ENCODE data around the gene PLEKHH2. TPM values are rescaled to one million over a fixed set of nuclear protein-coding genes. Genes with fewer than 3 reads are reported as not detected.

Gene PLEKHH2
- total RNA-seq, 1 experiment from 2014 or later, result 3.1 TPM

- H3K36me3 Mint-ChIP-seq (ENCODE audit: insufficient read depth in 1 of 3, low read depth in 3 of 3), result peaks cover 0 to under 1% (median 0%) of the 10 kb centered on the region in 3 experiments; a peak in 1 of 7 replicates
- Histone ChIP-seq H3K4me2 (ENCODE audit: insufficient read depth, insufficient read length, low read length) (no peak overlapping the region), H2BK15ac (ENCODE audit: low read depth, low read length) (no peak overlapping the region)
Measured at GRCh38 chr2:43738257-43738656, 101.2 kb downstream of the PLEKHH2 start.

More at GRCh38 chr2:43738257-43738656, 101.2 kb downstream of the PLEKHH2 start:
- no peaks in the 10 kb centered on the region for H3K79me1 ChIP-seq (ENCODE audit: insufficient read depth, low read depth, low read length, poor library complexity, severe bottlenecking)
- Mint-ChIP-seq H3K27ac (no peak overlapping the region), H3K4me3 (no peak overlapping the region), H3K27me3 (ENCODE audit: low read depth) (no peaks in the 10 kb centered on the region), H3K9me3 (no peaks in the 10 kb centered on the region), H3K4me1 (0 out of 4 replicates have a peak, but pooled peaks cover 0 to 3% of the 10 kb centered on the region in 2 experiments)
- no peaks in the 10 kb centered on the region for H3K27me3 ChIP-seq (ENCODE audit: insufficient read depth, low read length)
- no peak overlapping the region for H3K4ac ChIP-seq (ENCODE audit: low read depth, low read length)
- DNase-seq, result no peak
- H3K23ac ChIP-seq (ENCODE audit: insufficient read length, low read depth, low read length), result no peak overlapping the region
- no peak overlapping the region for H3T11ph ChIP-seq (ENCODE audit: low read length)
- H3K4me1 ChIP-seq (ENCODE audit: insufficient read depth, low read length), result no peaks in the 10 kb centered on the region
- no peak overlapping the region for H2BK12ac ChIP-seq (ENCODE audit: insufficient read length, low read depth, low read length)
- no peaks in the 10 kb centered on the region for H3K23me2 ChIP-seq (ENCODE audit: insufficient read length, low read depth, low read length, poor library complexity, severe bottlenecking)
- no peak overlapping the region for H3K14ac ChIP-seq (ENCODE audit: insufficient read depth, low read length)
- no peak overlapping the region for H2BK20ac ChIP-seq (ENCODE audit: low read depth, low read length, poor library complexity, severe bottlenecking)
- H2AFZ ChIP-seq (ENCODE audit: low read length), result no peak overlapping the region
- H2BK120ac ChIP-seq (ENCODE audit: low read depth, low read length, poor library complexity, severe bottlenecking), result no peak overlapping the region
- H3K27ac ChIP-seq (ENCODE audit: insufficient read length, low read depth, low read length), result no peak overlapping the region
- no peaks in the 10 kb centered on the region for H3K79me2 ChIP-seq (ENCODE audit: insufficient read depth, low read length)
- no peaks in the 10 kb centered on the region for H3K9me3 ChIP-seq (ENCODE audit: control insufficient read depth, low read depth, low read length)
- no peak overlapping the region for H4K8ac ChIP-seq (replicated peaks; ENCODE audit: insufficient read length, low read depth, low read length)
- no peak for TF ChIP-seq CTCF (conservative IDR thresholded peaks at IDR 0.05)
- H3K18ac ChIP-seq (ENCODE audit: insufficient read length, low read depth, low read length), result no peak overlapping the region
- H3K56ac ChIP-seq (ENCODE audit: insufficient read length, low read depth, low read length), result no peak overlapping the region
- no peak overlapping the region for H2AK5ac ChIP-seq (ENCODE audit: insufficient read length, low read length)
- no CpG with 5 or more reads among the region's 2 CpGs for WGBS (ENCODE audit: extremely low coverage, insufficient read length, low lambda C conversion rate)
- no peak overlapping the region for H2BK5ac ChIP-seq (ENCODE audit: insufficient read length, low read length)
- H3K9ac ChIP-seq (ENCODE audit: extremely low read depth, insufficient read length, low read length), result no peak overlapping the region
- no peak overlapping the region for H4K91ac ChIP-seq (ENCODE audit: insufficient read length, low read depth, low read length)
- no peaks in the 10 kb centered on the region for H4K20me1 ChIP-seq (ENCODE audit: control insufficient read depth, insufficient read depth, insufficient read length)
- no peak overlapping the region for H4K5ac ChIP-seq (ENCODE audit: insufficient read length, low read depth, low read length)

Measured in H9 (cell line).